ENCODE measurements around the gene LRRC36.

DNA sequence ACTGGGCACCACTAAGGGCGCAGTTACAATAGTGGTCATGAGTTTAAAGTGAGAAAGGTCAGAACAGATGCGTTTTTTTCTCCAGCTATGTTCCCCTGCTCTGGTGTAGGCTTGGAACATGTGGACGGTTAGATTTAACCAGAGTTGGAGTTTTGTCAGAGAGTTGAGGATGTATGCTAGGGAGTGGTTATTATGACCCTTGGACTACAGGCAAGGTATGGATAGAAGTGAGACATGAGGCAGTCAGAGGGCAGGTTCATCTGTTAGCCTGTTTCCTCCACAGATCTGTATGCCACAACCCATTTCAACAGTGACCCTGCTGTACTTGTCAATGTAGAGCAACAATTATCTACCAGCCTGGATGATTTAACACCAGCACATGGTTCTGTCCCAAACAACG, 44.0 kb downstream of the LRRC36 start:
- TF ChIP-seq, protein P1, sequence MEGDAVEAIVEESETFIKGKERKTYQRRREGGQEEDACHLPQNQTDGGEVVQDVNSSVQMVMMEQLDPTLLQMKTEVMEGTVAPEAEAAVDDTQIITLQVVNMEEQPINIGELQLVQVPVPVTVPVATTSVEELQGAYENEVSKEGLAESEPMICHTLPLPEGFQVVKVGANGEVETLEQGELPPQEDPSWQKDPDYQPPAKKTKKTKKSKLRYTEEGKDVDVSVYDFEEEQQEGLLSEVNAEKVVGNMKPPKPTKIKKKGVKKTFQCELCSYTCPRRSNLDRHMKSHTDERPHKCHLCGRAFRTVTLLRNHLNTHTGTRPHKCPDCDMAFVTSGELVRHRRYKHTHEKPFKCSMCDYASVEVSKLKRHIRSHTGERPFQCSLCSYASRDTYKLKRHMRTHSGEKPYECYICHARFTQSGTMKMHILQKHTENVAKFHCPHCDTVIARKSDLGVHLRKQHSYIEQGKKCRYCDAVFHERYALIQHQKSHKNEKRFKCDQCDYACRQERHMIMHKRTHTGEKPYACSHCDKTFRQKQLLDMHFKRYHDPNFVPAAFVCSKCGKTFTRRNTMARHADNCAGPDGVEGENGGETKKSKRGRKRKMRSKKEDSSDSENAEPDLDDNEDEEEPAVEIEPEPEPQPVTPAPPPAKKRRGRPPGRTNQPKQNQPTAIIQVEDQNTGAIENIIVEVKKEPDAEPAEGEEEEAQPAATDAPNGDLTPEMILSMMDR (IDR thresholded peaks at IDR 0.05), result no peak
- no peak for TF ChIP-seq POLR2A (IDR thresholded peaks at IDR 0.05)
